ENCODE data around the gene ST7L. TPM values are rescaled to one million over a fixed set of nuclear protein-coding genes. Genes with fewer than 3 reads are reported as not detected.

The ST7L gene
- total RNA-seq, 1 experiment from 2014 or later, result 17.5 TPM

- TF ChIP-seq, protein P1, sequence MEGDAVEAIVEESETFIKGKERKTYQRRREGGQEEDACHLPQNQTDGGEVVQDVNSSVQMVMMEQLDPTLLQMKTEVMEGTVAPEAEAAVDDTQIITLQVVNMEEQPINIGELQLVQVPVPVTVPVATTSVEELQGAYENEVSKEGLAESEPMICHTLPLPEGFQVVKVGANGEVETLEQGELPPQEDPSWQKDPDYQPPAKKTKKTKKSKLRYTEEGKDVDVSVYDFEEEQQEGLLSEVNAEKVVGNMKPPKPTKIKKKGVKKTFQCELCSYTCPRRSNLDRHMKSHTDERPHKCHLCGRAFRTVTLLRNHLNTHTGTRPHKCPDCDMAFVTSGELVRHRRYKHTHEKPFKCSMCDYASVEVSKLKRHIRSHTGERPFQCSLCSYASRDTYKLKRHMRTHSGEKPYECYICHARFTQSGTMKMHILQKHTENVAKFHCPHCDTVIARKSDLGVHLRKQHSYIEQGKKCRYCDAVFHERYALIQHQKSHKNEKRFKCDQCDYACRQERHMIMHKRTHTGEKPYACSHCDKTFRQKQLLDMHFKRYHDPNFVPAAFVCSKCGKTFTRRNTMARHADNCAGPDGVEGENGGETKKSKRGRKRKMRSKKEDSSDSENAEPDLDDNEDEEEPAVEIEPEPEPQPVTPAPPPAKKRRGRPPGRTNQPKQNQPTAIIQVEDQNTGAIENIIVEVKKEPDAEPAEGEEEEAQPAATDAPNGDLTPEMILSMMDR (conservative IDR thresholded peaks at IDR 0.05; ENCODE audit: low read depth, low read length), result no peak
- TF ChIP-seq EZH2phosphoT487 (IDR thresholded peaks at IDR 0.05; ENCODE audit: borderline replicate concordance, low read length), result no peak
- no peak for TF ChIP-seq EZH2 (IDR thresholded peaks at IDR 0.05; ENCODE audit: low read length, unreplicated experiment)
- Histone ChIP-seq H4K20me1 (ENCODE audit: low read length) (no peaks in the 10 kb centered on the region), H3K27me3 (ENCODE audit: low read length) (no peaks in the 10 kb centered on the region), H2AFZ (ENCODE audit: low read length) (no peak overlapping the region), H3K4me3 (ENCODE audit: low read length) (no peak overlapping the region), H3K4me2 (ENCODE audit: low read length) (no peak overlapping the region), H3F3A (ENCODE audit: low read length, unreplicated experiment) (no peaks in the 10 kb centered on the region), H3K9me3 (ENCODE audit: low read length) (no peaks in the 10 kb centered on the region), H3K27ac (ENCODE audit: low read length) (no peak overlapping the region), H3K4me1 (ENCODE audit: insufficient read depth, low read length) (no peaks in the 10 kb centered on the region), H3K79me2 (ENCODE audit: low read length) (no peaks in the 10 kb centered on the region), H3K36me3 (ENCODE audit: low read depth, low read length) (peaks cover 3% of the 10 kb centered on the region), H3K9me2 (replicated peaks; ENCODE audit: low read length) (no peaks in the 10 kb centered on the region), H3K9ac (ENCODE audit: low read length) (no peak overlapping the region)
- no TSS peak for BruUV-seq (replicated peaks)
- ChIA-PET POLR2A (ENCODE audit: unreplicated experiment) (no interaction called here), CTCF (no interaction called here)
- intact Hi-C loops (cut with micrococcal nuclease), result no loop called here
- no peak for DNase-seq
- ATAC-seq, result no peak
Measured at GRCh38 chr1:112537456-112537855, 81.5 kb downstream of the ST7L start.

GRCh38 chr1:112536561-112536960 lies 82.4 kb downstream of the ST7L start:
- Histone ChIP-seq H3K36me3 (ENCODE audit: low read depth, low read length) (peaks cover 3% of the 10 kb centered on the region), H3K79me2 (ENCODE audit: low read length) (no peaks in the 10 kb centered on the region), H3K9me3 (ENCODE audit: low read length) (no peaks in the 10 kb centered on the region), H3K4me3 (ENCODE audit: low read length) (no peak overlapping the region), H3K27ac (ENCODE audit: low read length) (no peak overlapping the region), H3K27me3 (ENCODE audit: low read length) (no peaks in the 10 kb centered on the region), H3F3A (ENCODE audit: low read length, unreplicated experiment) (no peaks in the 10 kb centered on the region), H3K4me1 (ENCODE audit: insufficient read depth, low read length) (no peaks in the 10 kb centered on the region), H3K9me2 (replicated peaks; ENCODE audit: low read length) (no peaks in the 10 kb centered on the region), H3K4me2 (ENCODE audit: low read length) (no peak overlapping the region), H3K9ac (ENCODE audit: low read length) (no peak overlapping the region), H2AFZ (ENCODE audit: low read length) (no peak overlapping the region), H4K20me1 (ENCODE audit: low read length) (no peaks in the 10 kb centered on the region)
- no TSS peak for BruUV-seq (replicated peaks)
- ATAC-seq (no peak), DNase-seq (no peak)
- ChIA-PET POLR2A (ENCODE audit: unreplicated experiment) (no interaction called here), CTCF (no interaction called here)
- intact Hi-C loops (cut with micrococcal nuclease), result no loop called here
- no peak for TF ChIP-seq EZH2phosphoT487 (IDR thresholded peaks at IDR 0.05; ENCODE audit: borderline replicate concordance, low read length)
- no peak for TF ChIP-seq EZH2 (IDR thresholded peaks at IDR 0.05; ENCODE audit: low read length, unreplicated experiment)
- TF ChIP-seq, protein P1 (conservative IDR thresholded peaks at IDR 0.05; ENCODE audit: low read depth, low read length), result no peak

- peaks cover 22% of the 10 kb centered on the region for H3K4me1 ChIP-seq (ENCODE audit: insufficient read depth, low read length)
- H3K9ac ChIP-seq (ENCODE audit: low read length), result no peak overlapping the region
- BruUV-seq (replicated peaks), result no TSS peak
- intact Hi-C loops (cut with micrococcal nuclease), result no loop called here
- H3K9me2 ChIP-seq (replicated peaks; ENCODE audit: low read length), result no peaks in the 10 kb centered on the region
- TF ChIP-seq, protein P1 (conservative IDR thresholded peaks at IDR 0.05; ENCODE audit: low read depth, low read length), result no peak
- TF ChIP-seq EZH2 (IDR thresholded peaks at IDR 0.05; ENCODE audit: low read length, unreplicated experiment) (no peak), EZH2phosphoT487 (IDR thresholded peaks at IDR 0.05; ENCODE audit: borderline replicate concordance, low read length) (no peak)
- POLR2A ChIA-PET (ENCODE audit: unreplicated experiment), result no interaction called here
- H3K27me3 ChIP-seq (ENCODE audit: low read length), result no peaks in the 10 kb centered on the region
- H3K4me3 ChIP-seq (ENCODE audit: low read length), result no peak overlapping the region
- no peaks in the 10 kb centered on the region for H4K20me1 ChIP-seq (ENCODE audit: low read length)
- no peak overlapping the region for H3K4me2 ChIP-seq (ENCODE audit: low read length)
- no peaks in the 10 kb centered on the region for H3K79me2 ChIP-seq (ENCODE audit: low read length)
- no peaks in the 10 kb centered on the region for H3K9me3 ChIP-seq (ENCODE audit: low read length)
- no peak for DNase-seq
- peaks cover 5% of the 10 kb centered on the region for H3F3A ChIP-seq (ENCODE audit: low read length, unreplicated experiment)
- H2AFZ ChIP-seq (ENCODE audit: low read length), result no peak overlapping the region
- no peaks in the 10 kb centered on the region for H3K36me3 ChIP-seq (ENCODE audit: low read depth, low read length)
- no peak overlapping the region for H3K27ac ChIP-seq (ENCODE audit: low read length)
- no peak for ATAC-seq
- CTCF ChIA-PET, result no interaction called here
Measured at GRCh38 chr1:112533029-112533428, 85.9 kb downstream of the ST7L start.

All from PC-3 (cell line).